GM18909 (cell line): ENCODE results near the gene CATSPERD.
A peak's percentile ranks its signal among the peaks of the same experiment; 100 is the strongest.

ENCODE experiments used
- ATAC-seq: cut with Tn5 transposase; IDR thresholded peaks from one replicate; pipeline ENCODE4 v1.9.1; 2021; ENCODE audit warnings: mild to moderate bottlenecking; ENCODE audit not compliant: unreplicated experiment, poor library complexity

The CATSPERD gene

DNA sequence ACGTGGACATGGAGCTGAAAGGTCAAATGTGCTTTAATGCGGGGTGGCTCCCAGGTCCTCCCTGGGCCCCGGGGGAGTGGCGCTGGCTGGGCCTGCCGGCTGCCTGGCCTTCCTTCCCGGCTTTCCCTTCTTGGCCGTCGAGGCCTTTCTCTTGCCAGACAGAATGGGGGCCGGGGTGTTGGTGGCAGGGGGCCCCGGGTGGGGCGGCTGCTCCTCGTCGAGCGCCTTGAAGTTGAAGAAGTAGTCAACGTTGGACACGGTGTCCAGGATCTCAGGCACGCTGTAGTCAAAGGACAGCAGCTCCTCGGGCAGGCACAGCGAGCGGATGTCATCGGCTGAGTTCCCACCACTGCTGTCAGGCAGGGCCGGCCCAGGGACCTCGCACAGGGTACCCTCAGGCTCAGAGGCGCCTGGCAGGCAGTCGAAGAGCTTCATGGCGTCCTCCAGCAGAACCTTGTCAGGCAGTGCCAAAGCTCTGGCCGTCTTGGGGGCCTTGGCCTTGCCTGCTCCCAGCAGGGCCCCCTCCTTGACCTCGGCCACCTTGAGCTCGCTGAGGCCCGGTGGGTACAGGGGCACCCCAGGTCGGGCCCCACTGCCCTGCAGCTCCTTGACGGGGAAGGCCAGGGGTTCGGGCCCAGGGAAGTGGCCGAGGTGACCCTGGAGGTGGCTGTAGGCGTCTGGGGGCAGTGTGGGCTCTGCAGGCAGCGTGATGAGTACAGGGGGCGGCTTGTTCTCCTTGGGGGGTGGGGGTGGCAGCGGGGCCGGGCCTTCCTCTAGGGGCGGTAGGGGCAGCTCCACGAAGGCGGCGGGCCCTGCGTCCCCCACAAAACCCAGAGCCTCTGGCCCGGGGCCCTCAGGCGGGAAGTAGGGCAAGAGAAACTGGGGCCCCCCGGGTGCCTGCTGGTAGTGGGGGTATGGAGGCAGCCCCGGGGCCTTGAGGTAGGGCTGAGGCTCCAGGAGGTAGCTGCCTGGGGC lies 62.8 kb downstream of the CATSPERD start:
- no peak for ATAC-seq

DNA sequence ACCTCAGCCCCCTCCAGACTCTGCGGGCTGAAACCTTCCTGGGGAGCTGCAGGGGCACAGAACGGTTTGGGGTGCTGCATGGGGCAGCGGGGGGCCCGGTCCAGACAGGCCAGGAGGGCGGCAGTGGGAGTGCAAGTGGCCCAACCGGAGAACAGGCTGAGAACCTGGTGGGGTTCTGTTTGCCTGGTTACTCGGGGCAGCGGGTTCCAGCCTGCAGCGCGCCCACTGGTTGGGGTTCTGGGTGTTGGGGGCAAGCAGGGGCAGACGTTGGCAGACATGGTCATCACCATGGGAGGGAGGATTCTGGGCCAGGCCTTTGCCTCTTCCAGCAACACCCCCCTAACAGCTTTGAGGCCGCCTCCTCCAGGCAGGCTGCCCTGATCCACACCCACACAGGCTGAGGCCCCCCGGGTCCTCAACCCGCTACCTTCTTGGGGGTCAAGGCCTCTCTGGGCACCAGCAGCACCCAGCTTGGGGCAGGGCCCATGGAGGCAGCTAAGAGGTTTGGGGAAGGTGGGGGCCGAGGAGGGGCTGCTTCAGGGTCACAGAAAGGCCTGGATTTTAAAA lies 64.2 kb downstream of the CATSPERD start, which contains the start of gene PRR22:
TSS of gene PRR22 (minus strand) at position 166 of the 567 bp plus-strand sequence. CDS start at position 80, 86 bp downstream.
- ATAC-seq = no peak

DNA sequence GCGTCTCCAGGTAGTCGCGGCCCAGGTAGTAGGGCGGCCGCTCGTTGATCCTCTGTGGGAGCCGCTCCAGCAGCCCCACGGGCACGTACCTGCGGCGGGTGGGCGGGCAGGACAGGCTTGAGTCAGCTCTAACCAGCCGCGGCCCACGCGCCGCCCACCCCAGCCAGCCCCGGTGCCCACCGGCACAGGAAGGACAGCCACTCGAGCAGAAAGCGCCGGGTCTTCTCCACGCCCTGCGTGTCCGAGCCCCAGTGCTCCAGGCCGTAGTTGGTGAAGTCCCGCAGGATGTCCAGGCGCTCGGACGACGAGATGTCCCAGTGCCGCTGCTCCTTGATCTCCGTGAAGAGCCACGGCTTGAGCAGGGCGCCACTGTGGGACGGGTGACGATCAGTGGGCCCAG lies 65.0 kb downstream of the CATSPERD start:
- no peak for ATAC-seq

DNA sequence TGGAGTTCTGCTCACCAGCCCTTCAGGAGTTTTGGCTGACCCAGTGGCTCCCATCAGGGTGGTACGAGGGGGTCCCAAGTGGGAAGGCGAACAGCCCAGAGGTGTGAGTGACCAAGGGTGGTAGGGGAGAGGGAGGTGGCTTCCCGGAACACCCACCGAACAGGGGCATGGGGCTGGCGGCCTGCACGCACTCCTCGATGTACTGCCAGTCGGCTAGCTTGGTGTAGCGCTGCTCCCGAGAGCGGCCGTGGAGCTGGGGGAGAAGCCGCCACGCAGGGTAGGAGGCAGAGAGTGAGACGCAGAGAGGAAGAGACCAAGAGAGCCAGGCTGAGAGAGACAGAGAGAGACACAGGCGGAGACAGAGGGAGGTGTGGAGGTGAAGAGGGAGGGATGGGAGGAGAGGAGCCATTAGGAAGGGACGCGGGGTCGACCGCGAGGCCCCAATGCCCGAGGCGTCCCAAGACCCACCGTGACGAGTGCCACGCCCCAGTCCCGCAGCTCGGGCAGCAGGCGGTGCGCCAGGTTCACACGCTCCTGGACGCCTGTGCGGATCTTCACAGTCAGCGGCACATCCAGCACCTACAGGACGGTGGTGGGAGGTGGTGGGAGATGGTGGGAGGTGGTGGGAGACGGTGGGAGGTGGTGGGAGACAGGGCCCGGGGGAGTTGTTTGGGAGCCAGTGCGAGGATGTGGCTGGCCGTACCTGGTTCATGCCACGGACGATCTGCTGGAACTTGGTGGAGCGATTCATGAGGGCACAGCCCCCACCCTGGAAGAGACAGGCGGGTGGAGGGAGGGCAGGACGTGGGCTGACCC lies 66.4 kb downstream of the CATSPERD start:
- no peak for ATAC-seq

DNA sequence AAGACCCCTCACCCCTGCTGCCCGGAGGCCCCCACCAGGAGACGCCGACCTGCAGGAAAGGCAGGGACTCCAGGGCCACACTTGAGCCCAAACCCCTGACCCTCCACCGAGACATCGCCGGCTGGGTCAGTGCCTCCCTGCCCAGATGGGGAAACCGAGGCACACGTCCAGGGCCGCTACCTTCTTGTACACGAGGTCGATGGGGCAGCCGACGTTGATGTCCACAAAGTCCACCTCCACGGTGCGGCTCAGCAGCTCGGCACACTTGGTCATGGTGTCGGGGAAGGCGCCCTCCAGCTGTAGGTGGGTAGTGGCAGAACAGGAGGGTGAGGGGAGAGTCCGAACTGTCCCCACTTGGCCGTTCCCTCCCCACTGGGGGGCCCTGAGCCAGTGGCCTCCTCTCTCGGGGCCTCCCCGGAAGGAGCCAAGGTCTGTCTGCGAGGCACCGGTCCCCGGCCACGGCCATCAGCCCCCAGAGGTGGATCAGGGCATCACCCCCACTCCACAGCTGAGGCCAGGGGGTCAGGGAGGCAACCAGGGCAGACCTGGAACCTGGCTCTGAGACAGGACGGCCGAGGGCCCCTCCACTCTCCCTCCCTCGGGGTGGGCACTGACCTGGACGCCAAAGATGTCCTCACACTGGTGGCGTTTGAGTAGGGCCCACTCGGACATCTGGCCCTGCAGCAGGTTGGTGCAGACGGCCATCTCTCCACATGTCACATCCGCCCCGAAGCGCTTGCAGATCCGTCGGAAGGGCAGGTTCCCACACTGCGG lies 67.2 kb downstream of the CATSPERD start:
- ATAC-seq = no peak

DNA sequence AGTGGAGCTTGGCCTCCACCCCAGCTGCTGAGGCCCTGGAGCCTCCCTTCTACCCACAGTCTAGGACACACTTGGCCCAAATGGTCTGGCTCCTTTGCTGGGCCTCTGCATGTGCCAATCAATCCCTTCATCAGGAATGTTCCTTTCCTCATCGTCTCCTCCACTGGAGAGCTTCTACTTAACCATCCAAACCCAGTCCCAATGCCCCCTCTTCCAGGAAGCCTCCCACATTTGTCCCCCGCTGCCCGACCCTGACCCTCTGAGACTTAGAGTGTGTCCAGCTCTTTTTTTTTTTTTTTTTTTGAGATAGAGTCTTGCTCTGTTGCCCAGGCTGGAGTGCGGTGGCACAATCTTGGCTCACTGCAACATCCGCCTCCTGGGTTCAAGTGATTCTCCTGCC lies 68.0 kb downstream of the CATSPERD start:
- ATAC-seq = no peak

DNA sequence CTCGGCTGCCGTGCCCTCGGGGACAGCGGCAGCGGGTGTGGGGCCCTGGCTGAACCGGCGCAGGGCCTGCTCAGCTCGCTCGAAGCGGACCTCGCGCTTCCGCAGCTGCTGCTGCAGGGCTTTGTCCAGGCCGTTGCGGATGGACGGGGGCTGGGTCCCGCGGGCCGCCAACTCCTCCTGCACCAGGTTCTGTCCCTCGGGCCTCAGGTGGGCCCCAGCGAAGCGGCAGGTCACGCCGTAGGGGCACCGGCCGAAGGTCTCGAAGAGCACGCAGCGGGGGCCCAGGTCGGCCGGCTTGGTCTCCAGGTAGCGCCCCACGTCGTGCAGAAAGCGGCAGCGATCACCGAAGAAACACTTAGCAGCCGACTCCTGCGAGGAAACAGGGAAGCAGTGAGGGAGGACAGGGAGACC lies 68.9 kb downstream of the CATSPERD start:
- ATAC-seq = no peak

DNA sequence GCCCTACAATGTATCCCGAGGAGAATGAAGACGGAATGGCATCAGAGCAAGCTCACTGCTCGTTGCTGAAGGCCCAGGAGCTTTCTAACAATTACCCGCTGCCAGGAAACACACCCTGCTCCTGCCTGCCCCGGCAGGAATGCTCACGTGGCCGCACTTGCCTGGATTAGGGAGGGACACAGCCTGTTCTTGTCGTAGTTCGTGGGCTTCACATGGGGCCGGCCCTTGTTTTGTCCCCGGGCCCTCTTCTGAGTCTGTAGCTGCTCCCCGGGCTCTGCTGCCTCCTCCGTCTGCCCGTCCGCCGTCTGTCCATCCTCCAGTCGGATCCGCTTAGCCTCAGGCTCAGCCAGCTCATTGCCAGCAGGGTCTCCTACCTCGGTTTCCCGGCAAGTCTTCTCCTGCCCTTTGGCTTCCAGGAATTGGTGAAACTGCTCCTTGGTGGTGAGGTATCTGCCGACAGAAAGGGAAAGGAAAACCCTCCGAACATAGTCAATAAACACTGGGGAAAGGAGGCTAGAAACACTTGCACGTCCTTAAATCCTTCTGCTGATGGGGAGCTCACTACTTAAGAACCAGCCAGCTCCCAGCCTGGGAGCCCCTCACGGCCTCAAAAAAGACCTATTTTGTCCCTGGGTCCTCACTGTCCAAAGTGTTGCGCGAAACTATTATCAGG lies 69.6 kb downstream of the CATSPERD start:
- ATAC-seq = no peak

DNA sequence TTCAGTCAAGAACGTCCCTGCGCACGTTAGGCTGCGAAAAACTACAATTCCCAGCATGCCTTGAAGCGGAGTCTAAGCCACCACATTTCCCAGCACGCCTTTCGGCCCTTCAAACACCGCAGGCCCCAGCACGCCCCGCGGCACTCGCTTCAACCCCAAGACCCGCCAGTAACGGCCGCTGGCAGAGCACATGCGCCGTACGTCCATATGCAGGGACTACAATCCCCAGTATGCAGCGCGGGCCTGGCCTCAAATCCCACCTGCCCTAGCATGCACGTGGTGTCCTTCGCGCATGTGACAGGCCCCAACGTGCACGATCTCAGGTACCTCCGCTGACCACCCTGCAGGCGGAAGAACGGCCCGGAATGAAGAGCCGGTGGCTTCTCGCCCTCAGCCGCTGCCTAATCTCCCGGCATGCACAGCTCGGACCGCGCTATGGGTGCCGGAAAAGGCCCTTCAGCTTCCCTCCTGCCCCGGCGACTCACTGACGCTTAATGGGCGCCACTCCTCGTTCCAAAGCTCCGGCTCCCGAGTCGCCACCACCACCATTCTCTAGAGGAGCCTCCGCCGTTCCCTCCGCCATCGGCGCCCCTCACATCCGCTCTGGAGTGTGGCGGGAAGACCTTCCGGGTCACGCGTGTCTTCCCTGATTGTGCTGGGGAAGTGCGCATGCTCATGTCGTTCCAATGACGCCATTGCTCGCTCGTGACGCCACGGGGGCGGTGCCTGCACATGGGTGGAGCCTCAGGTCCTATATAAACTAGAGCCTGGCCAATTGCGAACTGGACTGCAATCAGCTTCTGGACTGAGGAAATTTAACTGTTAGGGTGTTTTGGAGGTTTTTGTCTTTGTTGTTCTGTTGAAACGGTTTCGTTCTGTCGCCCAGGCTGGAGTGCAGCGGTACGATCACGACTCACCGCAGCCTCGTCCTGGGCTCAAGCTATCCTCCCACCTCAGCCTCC lies 70.4 kb downstream of the CATSPERD start, which contains the start of gene DUS3L:
TSS of gene DUS3L (minus strand) at position 605 of the 962 bp plus-strand sequence. CDS start at position 583, 22 bp downstream.
- ATAC-seq = peak; percentile 93

DNA sequence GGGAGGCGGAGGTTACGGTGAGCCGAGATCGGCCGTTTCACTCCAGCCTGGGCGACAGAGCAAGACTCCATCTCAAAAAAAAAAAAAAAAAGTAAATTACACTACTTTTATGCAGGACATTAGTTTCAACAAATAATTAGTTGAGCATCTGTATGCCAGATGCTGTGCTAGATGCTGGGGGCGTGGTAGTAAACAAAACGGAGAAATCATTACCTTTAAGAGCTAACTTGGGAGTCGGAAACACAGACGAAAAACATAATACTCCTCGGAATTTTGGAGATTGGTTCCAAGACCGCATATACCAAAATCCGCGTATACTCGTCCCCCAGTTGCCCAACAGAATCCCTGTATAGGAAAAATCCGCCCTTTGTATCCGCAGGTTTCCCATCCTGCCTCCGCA lies 71.8 kb downstream of the CATSPERD start:
- ATAC-seq = no peak

DNA sequence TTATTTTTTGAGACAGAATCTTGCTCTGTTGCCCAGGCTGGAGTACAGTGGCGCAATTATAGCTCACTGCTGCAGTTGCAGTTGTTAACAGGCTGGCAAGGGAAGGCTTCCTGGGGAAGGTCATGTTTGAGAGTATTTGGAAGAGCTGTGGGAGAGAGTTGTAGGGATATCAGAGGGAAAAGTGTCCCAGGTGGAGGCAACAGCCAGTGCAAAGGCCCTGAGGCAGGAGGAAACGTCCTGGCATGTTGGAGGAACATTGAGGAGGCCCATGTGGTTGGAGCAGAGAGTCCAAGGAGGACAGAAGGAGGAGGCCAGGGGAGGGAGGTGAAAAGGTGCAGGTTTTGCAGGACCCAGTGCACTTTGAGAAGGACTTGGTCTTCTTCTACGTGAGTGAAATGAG lies 72.8 kb downstream of the CATSPERD start:
- no peak for ATAC-seq

DNA sequence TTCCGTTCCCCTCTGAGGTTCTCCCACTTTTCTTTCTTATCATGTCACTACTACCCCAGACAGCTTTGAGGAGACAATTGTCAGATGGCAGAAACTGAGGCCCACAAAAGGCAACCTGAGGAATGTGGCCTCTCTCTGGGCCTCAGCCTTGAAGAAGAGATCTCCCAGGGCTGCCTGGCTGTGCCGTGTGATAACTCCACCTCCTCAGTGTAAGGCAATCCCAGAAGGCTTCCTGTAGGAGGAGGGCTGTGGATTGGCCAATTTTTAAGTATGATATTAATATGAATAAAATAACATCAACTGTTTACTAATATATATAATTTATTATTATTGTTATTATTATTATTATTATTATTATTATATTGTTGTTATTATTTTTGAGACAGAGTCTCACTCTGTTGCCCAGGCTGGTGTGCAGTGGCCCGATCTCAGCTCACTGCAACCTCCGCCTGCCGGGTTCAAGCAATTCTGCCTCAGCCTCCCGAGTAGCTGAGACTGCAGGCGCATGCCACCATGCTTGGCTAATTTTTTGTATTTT lies 75.0 kb downstream of the CATSPERD start:
- ATAC-seq = no peak

DNA sequence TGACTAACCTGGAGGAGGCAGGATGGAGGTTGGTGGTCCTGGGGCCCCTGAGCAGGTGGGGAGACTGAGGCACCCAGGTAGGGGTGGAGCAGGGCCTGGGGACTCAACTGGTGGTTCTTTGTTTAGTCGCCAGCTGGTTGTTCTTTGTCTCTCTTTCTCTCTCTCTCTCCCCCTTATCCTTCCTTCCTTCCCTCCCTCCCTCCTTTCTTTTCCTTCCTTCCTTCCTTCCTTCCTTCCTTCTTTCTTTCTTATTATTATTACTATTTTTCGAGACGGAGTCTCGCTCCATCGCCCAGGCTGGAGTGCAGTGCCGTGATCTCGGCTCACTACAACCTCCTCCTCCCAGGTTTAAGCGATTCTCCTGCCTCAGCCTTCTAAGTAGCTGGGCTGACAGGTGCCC lies 77.8 kb downstream of the CATSPERD start:
- ATAC-seq = no peak

DNA sequence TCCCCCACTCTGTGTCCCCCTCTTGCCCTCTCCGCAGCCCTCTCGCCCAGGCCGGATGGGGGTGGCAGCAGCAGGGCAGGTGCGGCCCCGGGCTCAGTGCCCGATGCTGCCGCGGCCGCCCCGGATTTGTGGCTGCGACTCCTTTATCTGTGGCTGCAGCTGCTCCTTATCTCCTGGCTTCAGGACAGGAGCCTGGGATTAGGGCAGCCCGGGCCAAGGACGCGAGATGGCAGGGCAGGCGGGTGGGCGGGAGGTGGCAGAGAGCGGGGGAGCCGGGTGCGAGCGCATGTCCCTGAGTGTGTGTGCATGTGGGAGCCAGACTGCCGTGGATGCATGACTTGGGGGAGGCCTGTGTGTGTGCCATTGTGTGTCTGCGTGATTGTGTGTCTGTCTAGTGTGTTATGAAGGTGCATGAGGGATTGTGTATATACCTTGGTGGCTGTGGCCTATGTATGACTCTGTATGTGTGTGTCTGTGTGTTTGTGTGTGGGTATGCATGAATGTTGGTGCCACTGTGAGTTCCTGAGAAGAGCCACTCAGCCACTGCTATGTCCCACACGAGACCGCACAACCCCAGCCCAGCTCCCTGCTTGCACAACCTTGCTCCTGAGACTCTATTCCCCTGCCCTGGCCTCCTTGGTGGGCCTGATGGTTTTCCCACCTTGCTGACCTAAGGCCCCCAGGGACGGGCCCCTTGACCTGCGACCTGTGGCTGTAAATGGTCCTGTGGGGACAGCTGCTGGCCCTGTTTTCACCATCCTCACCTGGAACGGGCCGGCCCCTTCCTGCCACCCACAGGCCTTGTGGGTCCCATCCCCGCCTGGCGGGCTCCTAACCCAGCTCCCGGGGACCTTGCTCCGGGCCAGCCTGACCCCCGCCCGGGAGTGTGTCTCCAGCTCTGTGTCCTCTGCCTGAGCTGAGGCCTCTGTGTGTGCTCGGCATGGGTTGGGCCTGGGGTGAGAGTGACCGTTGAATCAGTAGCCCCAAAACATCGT lies 79.1 kb downstream of the CATSPERD start:
- no peak for ATAC-seq

DNA sequence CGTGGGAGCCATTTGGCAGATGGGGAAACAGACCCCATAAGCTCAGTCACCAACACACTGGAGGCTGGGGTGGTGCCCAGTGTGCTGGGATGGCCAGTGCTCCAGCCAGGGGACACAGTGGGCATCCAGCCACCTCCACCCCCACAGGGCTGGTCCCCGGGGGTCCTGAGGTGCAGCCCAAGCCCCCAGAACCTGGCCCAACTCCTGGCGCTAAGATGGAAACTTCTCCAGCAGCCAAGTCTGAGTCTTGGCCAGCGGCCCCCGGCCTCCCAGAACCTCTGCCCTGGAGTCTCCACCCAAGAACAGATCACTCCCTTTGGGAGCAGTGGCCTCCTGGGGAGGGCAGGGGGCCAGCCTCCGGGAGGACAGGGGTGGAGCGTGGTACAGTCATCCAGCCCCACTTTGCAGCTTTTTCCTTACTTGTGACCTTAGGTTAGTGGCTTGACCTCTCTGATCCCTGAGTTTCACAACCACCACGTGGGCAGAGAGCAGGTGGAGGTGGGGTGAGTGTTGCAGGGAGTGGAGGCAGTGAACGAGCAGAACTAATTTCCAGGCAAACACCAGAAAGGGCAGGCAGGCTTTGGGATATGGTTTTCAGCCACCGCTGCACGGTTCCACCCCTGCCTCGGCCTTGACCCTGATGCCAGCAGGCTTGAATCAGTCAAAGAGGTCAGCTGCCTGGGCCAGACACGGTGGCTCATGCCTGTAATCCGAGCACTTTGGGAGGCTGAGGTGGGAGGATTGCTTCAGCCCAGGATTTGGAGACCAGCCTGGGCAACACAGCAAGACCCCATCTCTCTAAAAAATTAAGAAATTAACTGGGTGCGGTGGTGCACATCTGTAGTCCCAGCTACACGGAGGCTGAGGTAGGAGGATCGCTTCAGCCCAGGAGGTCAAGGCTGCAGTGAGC lies 80.2 kb downstream of the CATSPERD start:
- ATAC-seq = no peak
